GM12878 (cell line): ENCODE measurements around the gene RAD51B. TPM values are rescaled to one million over a fixed set of nuclear protein-coding genes. Genes with fewer than 3 reads are reported as not detected.

Experiments used
- ATAC-seq: fragments of 200-7000 bp; cut with Tn5 transposase; 3 replicates; pipeline ENCODE4 v1.9.1; 2020; ENCODE audit warnings: mild to moderate bottlenecking, moderate library complexity
- BruUV-seq: library from RNA; stranded (reverse); fragments of 400-500 nt; replicated peaks from 2 replicates; lab custom pipeline; 2021; lab: Mats Ljungman, UMichigan
- CTCF ChIA-PET: fragments of 300-600 bp; sonication (Branson Sonifier 250); formaldehyde crosslinking; extraction: SDS; loops from one replicate; lab custom pipeline; 2021; ENCODE audit warnings: inconsistent platforms; lab: Yijun Ruan, JAX
- POLR2A ChIA-PET: fragments of 350-600 bp; formaldehyde crosslinking; extraction: SDS; loops from one replicate; lab custom pipeline; 2021; ENCODE audit warnings: inconsistent platforms; lab: Charles Lee
- RAD21 ChIA-PET: fragments of 300-600 bp; sonication (Branson Sonifier 250); formaldehyde crosslinking; loops from one replicate; lab custom pipeline; 2023; ENCODE audit warnings: antibody characterized with exemption; ENCODE audit not compliant: unreplicated experiment; lab: Charles Lee
- SMC1A ChIA-PET: fragments of 300-600 bp; sonication (Branson Sonifier 250); formaldehyde crosslinking; loops from one replicate; lab custom pipeline; 2023; ENCODE audit not compliant: unreplicated experiment, uncharacterized antibody; lab: Charles Lee
- DNase-seq: peaks from one replicate; pipeline ENCODE4 v3.0.0-alpha.2; 2011; ENCODE audit warnings: low read depth, low spot score
- FAIRE-seq: peaks from 3 replicates; lab custom pipeline; 2011; peaks lifted over from hg19 to GRCh38; lab: Jason Lieb, UNC
- H2AFZ ChIP-seq: 2 replicates; pipeline ENCODE4 v1.6.0; 2011; ENCODE audit warnings: low read depth, low read length, control low read depth; ENCODE audit not compliant: control insufficient read depth
- H3K27ac ChIP-seq: 2 replicates; pipeline ENCODE4 v1.5.1; 2011; ENCODE audit warnings: control low read depth; ENCODE audit not compliant: control insufficient read depth, insufficient read depth
- H3K27me3 ChIP-seq, 2 experiments: replicated peaks in 1 of 2; 2 replicates each; pipeline versions ENCODE4 v1.6.0 to v1.6.1; 2011; ENCODE audit warnings: low read length in 1 of 2; ENCODE audit not compliant: control insufficient read depth in 2 of 2, insufficient read depth in 2 of 2
- H3K36me3 ChIP-seq, 2 experiments: 2 replicates each; pipeline ENCODE4 v1.5.1; 2011; ENCODE audit warnings: low read length in 1 of 2; ENCODE audit not compliant: control insufficient read depth in 2 of 2, insufficient read depth in 2 of 2
- H3K4me1 ChIP-seq: 2 replicates; pipeline ENCODE4 v1.6.1; 2011; ENCODE audit warnings: mild to moderate bottlenecking, low read length, moderate library complexity, mixed read lengths; ENCODE audit not compliant: control insufficient read depth, insufficient read depth
- H3K4me2 ChIP-seq: 2 replicates; pipeline ENCODE4 v1.6.0; 2011; ENCODE audit warnings: control low read depth; ENCODE audit not compliant: control insufficient read depth, insufficient read depth
- H3K4me3 ChIP-seq: fragments of 200-600 bp; sonication (generic); 2 replicates; pipeline ENCODE4 v1.5.1; 2016
- H3K79me2 ChIP-seq: 2 replicates; pipeline ENCODE4 v1.6.0; 2011; ENCODE audit warnings: low read length; ENCODE audit not compliant: control insufficient read depth, insufficient read depth
- H3K9ac ChIP-seq: 2 replicates; pipeline ENCODE4 v1.8.0; 2011; ENCODE audit warnings: low read length, control low read depth, mixed read lengths; ENCODE audit not compliant: control insufficient read depth, insufficient read depth
- H3K9me3 ChIP-seq: replicated peaks from 3 replicates; pipeline ENCODE4 v1.5.1; 2011; ENCODE audit warnings: mild to moderate bottlenecking, low read length; ENCODE audit not compliant: control insufficient read depth, insufficient read depth
- H4K20me1 ChIP-seq: 2 replicates; pipeline ENCODE4 v1.6.0; 2011; ENCODE audit not compliant: control insufficient read depth, insufficient read depth
- ATF7 ChIP-seq: fragments of 450-650 bp; IDR thresholded peaks from 2 replicates; pipeline ENCODE4 v1.6.1; 2016; ENCODE audit warnings: low read depth, mild to moderate bottlenecking
- CBX5 ChIP-seq: sonication (generic); IDR thresholded peaks from 2 replicates; pipeline ENCODE4 v1.6.1; 2016; ENCODE audit warnings: low read depth, moderate library complexity, mild to moderate bottlenecking, inconsistent platforms
- CHD1 ChIP-seq: IDR thresholded peaks from 2 replicates; pipeline ENCODE4 v1.6.1; 2012; ENCODE audit warnings: low read depth, low read length, improper control_type of control experiment
- CREM ChIP-seq: IDR thresholded peaks from 2 replicates; pipeline ENCODE4 v1.6.1; 2014; ENCODE audit warnings: antibody characterized with exemption, low read depth
- FOXK2 ChIP-seq: fragments of 450-650 bp; IDR thresholded peaks from 2 replicates; pipeline ENCODE4 v1.6.1; 2017; ENCODE audit warnings: mild to moderate bottlenecking, moderate library complexity
- MEF2A ChIP-seq: IDR thresholded peaks from 2 replicates; pipeline ENCODE4 v1.6.1; 2011; ENCODE audit warnings: low read depth, mild to moderate bottlenecking, low read length, moderate library complexity; ENCODE audit not compliant: insufficient read depth
- MTA3 ChIP-seq: IDR thresholded peaks from 2 replicates; pipeline ENCODE4 v1.6.1; 2012; ENCODE audit warnings: low read length, inconsistent platforms, borderline replicate concordance
- MYB ChIP-seq: fragments of 150-350 bp; IDR thresholded peaks from 2 replicates; pipeline ENCODE4 v1.6.1; 2014; ENCODE audit warnings: mild to moderate bottlenecking, low read depth, low read length, borderline replicate concordance
- NFYA ChIP-seq: IDR thresholded peaks from 2 replicates; pipeline ENCODE4 v1.6.1; 2011; ENCODE audit warnings: low read depth, mild to moderate bottlenecking, low read length, improper control_type of control experiment, borderline replicate concordance
- RBBP5 ChIP-seq: fragments of 200-600 bp; sonication (generic); conservative IDR thresholded peaks from 2 replicates; pipeline ENCODE4 v1.6.1; 2016
- RUNX3 ChIP-seq: IDR thresholded peaks from 2 replicates; pipeline ENCODE4 v1.6.1; 2012; ENCODE audit warnings: low read length, inconsistent platforms
- SMC3 ChIP-seq: IDR thresholded peaks from 2 replicates; pipeline ENCODE4 v1.6.1; 2011; ENCODE audit warnings: low read length, improper control_type of control experiment, borderline replicate concordance
- SUPT20H ChIP-seq: IDR thresholded peaks from 2 replicates; pipeline ENCODE4 v1.6.1; 2011; ENCODE audit warnings: low read depth, mild to moderate bottlenecking, low read length, moderate library complexity, borderline replicate concordance; ENCODE audit not compliant: control insufficient read depth
- TAF1 ChIP-seq: IDR thresholded peaks from 2 replicates; pipeline ENCODE4 v1.6.1; 2011; ENCODE audit warnings: mild to moderate bottlenecking, low read depth, low read length, borderline replicate concordance
- YY1 ChIP-seq: IDR thresholded peaks from 2 replicates; pipeline ENCODE4 v1.6.1; 2011; ENCODE audit warnings: low read depth, mild to moderate bottlenecking, low read length
- ZNF217 ChIP-seq: fragments of 450-650 bp; IDR thresholded peaks from 2 replicates; pipeline ENCODE4 v1.6.1; 2017; ENCODE audit warnings: antibody characterized with exemption, mild to moderate bottlenecking
- ZNF622 ChIP-seq: fragments of 450-650 bp; IDR thresholded peaks from 2 replicates; pipeline ENCODE4 v1.6.1; 2017; ENCODE audit warnings: mild to moderate bottlenecking, inconsistent platforms
- in situ Hi-C: fragments of 300-500 bp; cut with MboI; formaldehyde crosslinking; loops from 9 replicates; pipeline ENCODE4 v1.14.3; 2018; ENCODE audit warnings: mixed read lengths
- intact Hi-C: fragments of 100-400 bp; cut with micrococcal nuclease; formaldehyde crosslinking; loops from one replicate; pipeline ENCODE4 v1.14.2; 2022; ENCODE audit not compliant: unreplicated experiment
- polyA plus RNA-seq, 11 experiments: library from polyadenylated mRNA; depleted of rRNA in 4 of 11; unstranded in 6 of 11; stranded (reverse) in 5 of 11; fragments of >200 nt; fragmentation: Nextera tagmentation in 4 of 11; fragmentation: Illumina TruSeq in 1 of 11; extraction: Ambion mirVana in 4 of 11; extraction: Trizol in 1 of 11; gene quantifications; 1 replicate in 1 of 11; 2 replicates in 10 of 11; pipeline versions ENCODE4 v1.2.1 to v1.2.3, GENCODE V29; 2011 to 2016; ENCODE audit warnings: inconsistent platforms in 2 of 11, missing spikeins in 2 of 11, low read depth in 1 of 11
- total RNA-seq, 4 experiments: library from RNA; depleted of rRNA in 3 of 4; stranded (reverse); fragments of >200 nt in 3 of 4; fragmentation: Illumina TruSeq in 1 of 4; extraction: Trizol in 1 of 4; gene quantifications; 2 replicates each; pipeline versions ENCODE4 v1.2.1 to v1.2.3, GENCODE V29; 2013 to 2021
- TF ChIP-seq, protein P1 (sequence below): IDR thresholded peaks from 2 replicates; pipeline ENCODE4 v1.6.1; 2011; ENCODE audit warnings: borderline replicate concordance, low read depth, mild to moderate bottlenecking, moderate library complexity, low read length; ENCODE audit not compliant: insufficient read depth, poor library complexity, severe bottlenecking
- TF ChIP-seq, protein P2 (sequence below): IDR thresholded peaks from 2 replicates; pipeline ENCODE4 v1.6.1; 2011; ENCODE audit warnings: borderline replicate concordance, low read depth, mild to moderate bottlenecking, moderate library complexity, mixed read lengths, low read length; ENCODE audit not compliant: insufficient read depth; ENCODE audit errors: extremely low read length

RAD51B gene
- total and polyA plus RNA-seq, 10 of the 15 experiments (the other 5 are each of a cell fraction or from before 2014, with no cell fraction given): 9.8 to 26.8 (median 21.3) TPM

DNA sequence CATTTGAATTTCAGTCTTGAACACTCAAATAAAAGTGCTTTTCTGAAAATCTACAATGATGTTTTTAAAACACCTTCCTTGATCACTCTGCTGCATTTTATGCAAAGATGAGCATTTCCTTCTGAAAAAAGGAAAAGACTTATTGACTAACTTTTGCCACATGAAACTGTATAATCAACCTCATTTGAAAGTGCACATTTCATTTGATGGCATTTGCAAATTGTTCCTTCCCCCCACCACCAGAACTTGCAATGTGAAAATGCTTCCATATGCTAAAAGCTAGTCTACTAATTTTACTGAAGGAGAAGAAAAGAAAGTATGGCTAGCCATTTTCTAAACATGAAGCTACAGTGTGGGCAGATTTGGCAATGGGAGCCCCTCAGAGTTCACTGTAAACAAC lies 159.2 kb downstream of the RAD51B start:
- no peak overlapping the region for H2AFZ ChIP-seq
- BruUV-seq: no TSS peak
- H3K27me3 ChIP-seq: no peaks in the 10 kb centered on the region
- intact Hi-C loops (no loop called here), in situ Hi-C loops (no loop called here)
- no peak overlapping the region for H3K27ac ChIP-seq
- no peak for ATAC-seq
- CTCF ChIA-PET: no interaction called here
- no peaks in the 10 kb centered on the region for H3K79me2 ChIP-seq
- H3K36me3 ChIP-seq: no peaks in the 10 kb centered on the region
- DNase-seq: no peak
- no peak overlapping the region for H3K4me3 ChIP-seq
- H3K9ac ChIP-seq: no peak overlapping the region
- H3K9me3 ChIP-seq: no peaks in the 10 kb centered on the region
- SMC1A ChIA-PET: interaction anchor here (0.6 to 0.8 kb wide), 2 partner anchors 39 to 75 kb away, joined by 3 read pairs; no protein-coding TSS in a partner anchor
- H4K20me1 ChIP-seq: no peaks in the 10 kb centered on the region
- no peaks in the 10 kb centered on the region for H3K4me1 ChIP-seq
- RAD21 ChIA-PET: no interaction called here
- POLR2A ChIA-PET: interaction anchor here (1.0 kb wide), 1 partner anchor 63 kb away, joined by 3 read pairs; no protein-coding TSS in a partner anchor
- no peak overlapping the region for H3K4me2 ChIP-seq
- FAIRE-seq: no peak
- TF ChIP-seq MYB: no peak
- TF ChIP-seq MEF2A: no peak
- TF ChIP-seq YY1: no peak
- no peak for TF ChIP-seq SMC3
- TF ChIP-seq, protein P1, sequence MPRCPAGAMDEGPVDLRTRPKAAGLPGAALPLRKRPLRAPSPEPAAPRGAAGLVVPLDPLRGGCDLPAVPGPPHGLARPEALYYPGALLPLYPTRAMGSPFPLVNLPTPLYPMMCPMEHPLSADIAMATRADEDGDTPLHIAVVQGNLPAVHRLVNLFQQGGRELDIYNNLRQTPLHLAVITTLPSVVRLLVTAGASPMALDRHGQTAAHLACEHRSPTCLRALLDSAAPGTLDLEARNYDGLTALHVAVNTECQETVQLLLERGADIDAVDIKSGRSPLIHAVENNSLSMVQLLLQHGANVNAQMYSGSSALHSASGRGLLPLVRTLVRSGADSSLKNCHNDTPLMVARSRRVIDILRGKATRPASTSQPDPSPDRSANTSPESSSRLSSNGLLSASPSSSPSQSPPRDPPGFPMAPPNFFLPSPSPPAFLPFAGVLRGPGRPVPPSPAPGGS: no peak
- TF ChIP-seq RBBP5: no peak
- no peak for TF ChIP-seq ZNF217
- no peak for TF ChIP-seq CBX5
- TF ChIP-seq MTA3: no peak
- TF ChIP-seq RUNX3: no peak
- no peak for TF ChIP-seq TAF1
- TF ChIP-seq ATF7: no peak
- TF ChIP-seq NFYA: no peak
- no peak for TF ChIP-seq SUPT20H
- TF ChIP-seq ZNF622: no peak
- no peak for TF ChIP-seq CHD1
- TF ChIP-seq CREM: no peak
- no peak for TF ChIP-seq FOXK2
- TF ChIP-seq, protein P2, sequence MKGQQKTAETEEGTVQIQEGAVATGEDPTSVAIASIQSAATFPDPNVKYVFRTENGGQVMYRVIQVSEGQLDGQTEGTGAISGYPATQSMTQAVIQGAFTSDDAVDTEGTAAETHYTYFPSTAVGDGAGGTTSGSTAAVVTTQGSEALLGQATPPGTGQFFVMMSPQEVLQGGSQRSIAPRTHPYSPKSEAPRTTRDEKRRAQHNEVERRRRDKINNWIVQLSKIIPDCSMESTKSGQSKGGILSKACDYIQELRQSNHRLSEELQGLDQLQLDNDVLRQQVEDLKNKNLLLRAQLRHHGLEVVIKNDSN: no peak
